ENCODE measurements around the gene NHLRC3.

NHLRC3 gene

DNA sequence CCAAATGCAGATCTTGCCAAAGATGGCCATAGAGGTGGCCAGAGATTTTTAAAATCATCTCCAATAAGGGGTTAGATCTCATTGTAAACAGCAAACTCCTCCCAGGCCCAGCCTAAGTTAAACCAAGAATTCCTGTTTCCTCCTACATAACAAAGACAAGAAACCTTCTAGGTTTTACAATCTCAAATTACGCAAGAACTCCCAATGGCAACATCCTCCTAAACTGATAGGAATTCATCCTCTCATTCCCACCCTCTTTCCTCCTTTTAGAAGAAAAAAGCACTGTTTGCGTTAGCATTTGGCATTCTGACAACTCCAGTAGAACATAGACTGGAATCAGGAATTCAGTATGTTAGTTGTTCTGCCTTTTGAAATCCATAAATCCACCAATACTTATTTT is 14.9 kb upstream of the NHLRC3 start:
- no peak for TF ChIP-seq CTCF (IDR thresholded peaks at IDR 0.05)

GRCh38 chr13:39023761-39024160 is 14.5 kb upstream of the NHLRC3 start:
- Histone ChIP-seq H3K27ac (no peak overlapping the region), H3K9me3 (no peaks in the 10 kb centered on the region), H3K36me3 (peaks cover 71% of the 10 kb centered on the region), H3K27me3 (no peaks in the 10 kb centered on the region), H3K4me3 (ENCODE audit: low read depth in 1 of 2, low read length in 1 of 2) (no peak overlapping the region), H3K4me1 (ENCODE audit: control insufficient read depth in 1 of 2, insufficient read depth in 1 of 2, low read depth in 1 of 2, low read length in 1 of 2) (no peaks in the 10 kb centered on the region)
- TF ChIP-seq CTCF (IDR thresholded peaks at IDR 0.05) = no peak

More for the DNA sequence above, 14.9 kb upstream of the NHLRC3 start:
- Histone ChIP-seq H3K27ac (no peak overlapping the region), H3K36me3 (peaks cover 71% of the 10 kb centered on the region), H3K4me3 (ENCODE audit: low read depth in 1 of 2, low read length in 1 of 2) (no peak overlapping the region), H3K4me1 (ENCODE audit: control insufficient read depth in 1 of 2, insufficient read depth in 1 of 2, low read depth in 1 of 2, low read length in 1 of 2) (no peaks in the 10 kb centered on the region), H3K27me3 (no peaks in the 10 kb centered on the region), H3K9me3 (no peaks in the 10 kb centered on the region)

DNA sequence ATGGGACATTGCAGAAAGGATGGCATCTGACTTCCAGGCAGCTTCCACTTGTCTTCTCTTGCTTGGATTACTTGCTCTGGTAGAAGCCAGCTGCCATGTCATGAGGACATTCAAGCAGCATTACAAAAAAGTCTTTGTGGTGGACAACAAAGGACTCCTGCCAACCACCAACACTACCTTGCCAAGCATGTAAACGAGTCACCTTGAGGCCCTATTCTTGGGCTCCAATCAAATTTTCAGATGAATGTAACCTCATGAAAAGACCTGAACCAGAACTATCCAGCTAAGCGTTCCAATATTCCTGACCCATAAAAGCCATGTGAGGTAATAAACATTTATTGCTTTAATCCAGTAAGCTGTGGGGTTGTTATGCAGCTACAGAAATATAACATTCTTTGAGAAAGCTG is 12.8 kb upstream of the NHLRC3 start:
- no peaks in the 10 kb centered on the region for H3K9me3 ChIP-seq
- no peak overlapping the region for H3K4me3 ChIP-seq (ENCODE audit: low read depth in 1 of 2, low read length in 1 of 2)
- H3K4me1 ChIP-seq (ENCODE audit: control insufficient read depth in 1 of 2, insufficient read depth in 1 of 2, low read depth in 1 of 2, low read length in 1 of 2) = no peaks in the 10 kb centered on the region
- no peak for TF ChIP-seq CTCF (IDR thresholded peaks at IDR 0.05)
- H3K27me3 ChIP-seq = no peaks in the 10 kb centered on the region
- peaks cover 73% of the 10 kb centered on the region for H3K36me3 ChIP-seq
- no peak overlapping the region for H3K27ac ChIP-seq

GRCh38 chr13:39032150-39032549 is 6.1 kb upstream of the NHLRC3 start:
- H3K4me3 ChIP-seq (ENCODE audit: low read depth in 1 of 2, low read length in 1 of 2) = no peak overlapping the region
- no peak overlapping the region for H3K27ac ChIP-seq
- peaks cover 28 to 31% of the 10 kb centered on the region in 2 experiments for H3K4me1 ChIP-seq (ENCODE audit: control insufficient read depth in 1 of 2, insufficient read depth in 1 of 2, low read depth in 1 of 2, low read length in 1 of 2)
- H3K9me3 ChIP-seq = no peaks in the 10 kb centered on the region
- no peaks in the 10 kb centered on the region for H3K27me3 ChIP-seq
- no peak for TF ChIP-seq CTCF (IDR thresholded peaks at IDR 0.05)
- peaks cover 14% of the 10 kb centered on the region for H3K36me3 ChIP-seq

DNA sequence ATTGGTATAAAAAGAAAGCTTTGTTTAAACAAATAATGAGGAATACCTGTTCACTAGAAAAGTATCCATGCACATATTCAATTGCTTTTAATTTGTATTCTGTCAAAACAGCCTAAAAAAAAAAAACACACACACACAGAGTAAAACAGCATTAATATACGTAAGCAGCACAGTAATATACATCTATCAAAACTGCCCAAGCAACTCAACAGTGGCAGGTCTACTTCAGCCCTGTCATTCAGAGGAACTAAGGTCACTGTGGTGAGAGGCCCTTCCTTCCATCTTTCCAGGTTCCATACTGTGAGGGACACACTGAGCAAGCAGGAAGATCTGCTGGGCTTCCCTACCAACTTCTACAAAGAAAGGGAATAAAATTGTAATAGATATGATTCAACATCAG is 4.2 kb upstream of the NHLRC3 start:
- TF ChIP-seq CTCF (IDR thresholded peaks at IDR 0.05) = no peak
- H3K9me3 ChIP-seq = no peaks in the 10 kb centered on the region
- H3K4me1 ChIP-seq (ENCODE audit: control insufficient read depth in 1 of 2, insufficient read depth in 1 of 2, low read depth in 1 of 2, low read length in 1 of 2) = peaks cover 38 to 44% of the 10 kb centered on the region in 2 experiments
- no peak overlapping the region for H3K4me3 ChIP-seq (ENCODE audit: low read depth in 1 of 2, low read length in 1 of 2)
- peaks cover 8% of the 10 kb centered on the region for H3K36me3 ChIP-seq
- H3K27ac ChIP-seq = no peak overlapping the region
- no peaks in the 10 kb centered on the region for H3K27me3 ChIP-seq

DNA sequence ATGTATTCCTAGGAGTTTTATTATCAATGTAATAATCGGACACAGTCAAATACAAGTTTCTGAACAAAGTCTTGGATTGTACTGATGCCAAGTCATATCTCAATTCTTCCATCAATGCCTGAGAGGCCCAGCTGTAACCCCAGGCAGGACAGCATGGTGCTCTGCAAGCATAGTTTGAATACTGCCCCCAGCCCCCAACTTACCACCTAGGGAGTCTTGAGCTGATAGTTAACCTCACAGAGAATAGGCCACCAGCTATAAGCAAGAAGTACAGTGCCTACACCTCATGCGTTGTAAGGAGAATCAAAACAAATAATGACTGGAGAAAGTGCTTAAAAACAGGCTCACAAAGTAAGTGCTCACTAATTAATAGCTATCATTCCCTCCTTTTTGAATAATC is 3.1 kb upstream of the NHLRC3 start:
- TF ChIP-seq CTCF (IDR thresholded peaks at IDR 0.05) = no peak
- Histone ChIP-seq H3K4me3 (ENCODE audit: low read depth in 1 of 2, low read length in 1 of 2) (no peak overlapping the region), H3K9me3 (no peaks in the 10 kb centered on the region), H3K4me1 (ENCODE audit: control insufficient read depth in 1 of 2, insufficient read depth in 1 of 2, low read depth in 1 of 2, low read length in 1 of 2) (peaks cover 49 to 56% of the 10 kb centered on the region in 2 experiments), H3K27ac (no peak overlapping the region), H3K36me3 (peaks cover 8% of the 10 kb centered on the region), H3K27me3 (no peaks in the 10 kb centered on the region)
